HepG2 (cell line): ENCODE data around the gene MCF2L. TPM values are rescaled to one million over a fixed set of nuclear protein-coding genes. Genes with fewer than 3 reads are reported as not detected.

Experiments
- ARID5B ChIP-seq: IDR thresholded peaks from 2 replicates; pipeline ENCODE4 v1.4.0; 2020; ENCODE audit warnings: mild to moderate bottlenecking, missing genetic modification reagents
- ATF4 ChIP-seq, 2 experiments: fragments of 450-650 bp in 1 of 2; sonication (generic) in 1 of 2; formaldehyde crosslinking; IDR thresholded peaks; 2 replicates each; pipeline versions ENCODE4 v1.5.0 to v1.8.0; 2020 to 2022; ENCODE audit warnings: mild to moderate bottlenecking in 1 of 2, missing genetic modification reagents in 1 of 2
- DNMT1 ChIP-seq: sonication (generic); formaldehyde crosslinking; IDR thresholded peaks from 2 replicates; pipeline ENCODE4 v1.5.1; 2020; ENCODE audit warnings: mild to moderate bottlenecking, missing genetic modification reagents
- FOXK1 ChIP-seq: sonication (generic); formaldehyde crosslinking; IDR thresholded peaks from 2 replicates; pipeline ENCODE4 v1.4.0; 2020; ENCODE audit warnings: low read depth, missing genetic modification reagents, borderline replicate concordance
- GABPA ChIP-seq, 2 experiments: IDR thresholded peaks; 2 replicates each; pipeline ENCODE4 v1.6.1; 2011 to 2016; ENCODE audit warnings: low read depth in 2 of 2, low read length in 1 of 2, missing biosample characterization in 1 of 2, missing genetic modification characterization in 1 of 2
- KDM5B ChIP-seq: sonication (generic); formaldehyde crosslinking; IDR thresholded peaks from 2 replicates; pipeline ENCODE4 v1.4.0; 2020; ENCODE audit warnings: missing genetic modification reagents, mild to moderate bottlenecking, borderline replicate concordance
- LCORL ChIP-seq, 2 experiments: fragments of 450-650 bp in 1 of 2; sonication (generic) in 1 of 2; formaldehyde crosslinking in 1 of 2; IDR thresholded peaks; 2 replicates each; pipeline versions ENCODE4 v1.5.0 to v1.6.1; 2017 to 2020; ENCODE audit warnings: antibody characterized with exemption in 1 of 2, missing genetic modification reagents in 1 of 2
- POLR2A ChIP-seq, 2 experiments: IDR thresholded peaks; 2 replicates each; pipeline ENCODE4 v1.6.1; 2011; ENCODE audit warnings: low read depth in 2 of 2, low read length in 2 of 2, mild to moderate bottlenecking in 1 of 2, moderate library complexity in 1 of 2; ENCODE audit not compliant: insufficient read depth in 1 of 2
- ZBTB10 ChIP-seq: sonication (generic); formaldehyde crosslinking; IDR thresholded peaks from 2 replicates; pipeline ENCODE4 v1.4.0; 2020; ENCODE audit warnings: missing genetic modification reagents, borderline replicate concordance
- ZBTB7A ChIP-seq: sonication (generic); formaldehyde crosslinking; IDR thresholded peaks from 2 replicates; pipeline ENCODE4 v1.8.0; 2022; ENCODE audit warnings: mild to moderate bottlenecking, missing genetic modification reagents
- ZNF343 ChIP-seq: sonication (generic); formaldehyde crosslinking; IDR thresholded peaks from 2 replicates; pipeline ENCODE4 v1.4.0; 2020; ENCODE audit warnings: mild to moderate bottlenecking, missing genetic modification reagents
- ZNF776 ChIP-seq: sonication (generic); formaldehyde crosslinking; IDR thresholded peaks from 2 replicates; pipeline ENCODE4 v1.4.0; 2020; ENCODE audit warnings: mild to moderate bottlenecking, missing genetic modification reagents
- polyA plus RNA-seq, 8 experiments: library from polyadenylated mRNA; depleted of rRNA in 3 of 8; stranded (reverse) in 7 of 8; unstranded in 1 of 8; fragments of >200 nt; fragmentation: Illumina TruSeq in 4 of 8; extraction: Trizol in 4 of 8; gene quantifications; 2 replicates each; pipeline versions ENCODE4 v1.2.1 to v1.2.3, GENCODE V29; 2011 to 2016; ENCODE audit warnings: low read depth in 4 of 8, missing spikeins in 1 of 8, mixed read lengths in 1 of 8; ENCODE audit not compliant: insufficient read depth in 1 of 8
- total RNA-seq, 5 experiments: library from RNA; depleted of rRNA; stranded (reverse); fragments of >200 nt; fragmentation: Illumina TruSeq; extraction: Trizol; gene quantifications; 2 replicates each; pipeline ENCODE4 v1.2.3, GENCODE V29; 2016; ENCODE audit warnings: low read depth in 1 of 5
- TF ChIP-seq, protein P1 (sequence below), 2 experiments: sonication (generic) in 1 of 2; formaldehyde crosslinking in 1 of 2; IDR thresholded peaks; 2 replicates each; pipeline versions ENCODE4 v1.4.0 to v1.6.1; 2018 to 2020; ENCODE audit warnings: missing genetic modification reagents in 2 of 2, borderline replicate concordance in 1 of 2, low read depth in 1 of 2, mild to moderate bottlenecking in 1 of 2, missing biosample characterization in 1 of 2
- TF ChIP-seq, protein P2 (sequence below): sonication (generic); formaldehyde crosslinking; IDR thresholded peaks from 2 replicates; pipeline ENCODE4 v1.9.0; 2022; ENCODE audit warnings: missing genetic modification reagents, mild to moderate bottlenecking, borderline replicate concordance

MCF2L gene
- total and polyA plus RNA-seq, 2 of the 13 experiments (the other 11 are each of a cell fraction or from before 2014, with no cell fraction given), result 19.4 to 28.4 TPM

DNA sequence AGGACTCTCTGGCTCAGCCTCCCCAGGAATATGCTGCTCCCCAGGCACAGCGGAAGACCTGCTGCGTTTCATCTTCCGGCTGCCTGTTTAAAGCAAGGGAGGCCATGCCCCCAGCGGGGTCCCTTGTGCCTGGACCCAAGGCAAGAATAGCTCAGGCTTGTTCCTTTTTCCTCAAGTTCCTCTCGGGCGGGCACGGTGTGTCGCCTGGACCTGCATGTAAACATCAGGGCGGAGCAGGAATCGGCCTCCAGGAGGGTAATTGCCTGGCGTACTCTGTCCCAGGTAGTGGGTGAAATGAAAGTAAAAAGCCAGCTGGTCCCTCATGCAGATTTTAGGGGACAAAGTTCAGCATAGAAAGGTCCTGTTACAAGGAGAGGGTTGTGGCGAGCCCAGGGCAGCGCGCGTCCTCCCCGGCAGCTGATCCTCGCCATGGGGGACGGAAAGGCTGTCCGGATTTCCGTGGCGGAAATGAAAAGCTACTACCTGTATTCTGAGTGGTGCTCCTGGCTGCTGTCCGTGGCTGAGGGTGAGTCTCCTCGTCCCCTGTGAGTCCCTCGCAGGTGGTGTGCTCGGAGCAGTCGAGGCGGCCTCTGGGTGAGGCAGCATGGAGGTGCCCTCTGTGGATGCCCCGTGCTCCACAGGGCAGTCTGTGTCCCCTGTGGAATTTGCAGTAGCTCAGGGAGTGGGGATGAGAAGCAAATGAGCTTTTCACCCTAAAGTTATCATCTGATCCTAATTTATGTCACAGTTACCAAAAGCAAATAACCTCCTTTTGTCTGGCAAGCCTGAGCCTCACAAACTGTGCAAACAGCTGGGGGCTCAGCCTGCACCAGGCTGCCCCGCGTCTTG is 16.2 kb downstream of the MCF2L start (continued):
- TF ChIP-seq, protein P1, sequence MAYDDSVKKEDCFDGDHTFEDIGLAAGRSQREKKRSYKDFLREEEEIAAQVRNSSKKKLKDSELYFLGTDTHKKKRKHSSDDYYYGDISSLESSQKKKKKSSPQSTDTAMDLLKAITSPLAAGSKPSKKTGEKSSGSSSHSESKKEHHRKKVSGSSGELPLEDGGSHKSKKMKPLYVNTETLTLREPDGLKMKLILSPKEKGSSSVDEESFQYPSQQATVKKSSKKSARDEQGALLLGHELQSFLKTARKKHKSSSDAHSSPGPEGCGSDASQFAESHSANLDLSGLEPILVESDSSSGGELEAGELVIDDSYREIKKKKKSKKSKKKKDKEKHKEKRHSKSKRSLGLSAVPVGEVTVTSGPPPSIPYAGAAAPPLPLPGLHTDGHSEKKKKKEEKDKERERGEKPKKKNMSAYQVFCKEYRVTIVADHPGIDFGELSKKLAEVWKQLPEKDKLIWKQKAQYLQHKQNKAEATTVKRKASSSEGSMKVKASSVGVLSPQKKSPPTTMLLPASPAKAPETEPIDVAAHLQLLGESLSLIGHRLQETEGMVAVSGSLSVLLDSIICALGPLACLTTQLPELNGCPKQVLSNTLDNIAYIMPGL (CRISPR knock-in tag; IDR thresholded peaks at IDR 0.05; ENCODE audit: borderline replicate concordance in 1 of 2, low read depth in 1 of 2), result peak in 1 of 2 experiments; percentile 47; a peak in 1 of 4 replicates
- TF ChIP-seq GABPA (IDR thresholded peaks at IDR 0.05; ENCODE audit: low read depth, low read length), result no peak
- peak; percentile 41; the same call in 1 of the 2 replicates for TF ChIP-seq GABPA (CRISPR knock-in tag; IDR thresholded peaks at IDR 0.05; ENCODE audit: low read depth)
- peak; percentile 39; the same call in 1 of the 2 replicates for TF ChIP-seq ARID5B (CRISPR knock-in tag)
- 0 out of 2 replicates have a peak, but pooled peaks have one; percentile 18 for TF ChIP-seq FOXK1
- peak; percentile 46; the same call in 1 of the 2 replicates for TF ChIP-seq KDM5B (CRISPR knock-in tag)
- TF ChIP-seq ATF4 (CRISPR knock-in tag; IDR thresholded peaks at IDR 0.05), result peak in 1 of 2 experiments; percentile 20; a peak in 1 of 4 replicates
- TF ChIP-seq POLR2A (IDR thresholded peaks at IDR 0.05; ENCODE audit: insufficient read depth in 1 of 2, low read depth in 2 of 2, low read length in 2 of 2), result peak in 1 of 2 experiments; percentile 59; a peak in 1 of 4 replicates
- TF ChIP-seq ZNF343 (CRISPR knock-in tag), result no peak
- TF ChIP-seq LCORL (IDR thresholded peaks at IDR 0.05), result 0 out of 2 replicates have a peak, but pooled peaks have one; percentile 11
- TF ChIP-seq LCORL (CRISPR knock-in tag; IDR thresholded peaks at IDR 0.05), result peak; percentile 92
- no peak for TF ChIP-seq ZBTB7A (CRISPR knock-in tag)
- TF ChIP-seq ZNF776 (CRISPR knock-in tag), result 0 out of 2 replicates have a peak, but pooled peaks have one; percentile 69
- TF ChIP-seq, protein P2, sequence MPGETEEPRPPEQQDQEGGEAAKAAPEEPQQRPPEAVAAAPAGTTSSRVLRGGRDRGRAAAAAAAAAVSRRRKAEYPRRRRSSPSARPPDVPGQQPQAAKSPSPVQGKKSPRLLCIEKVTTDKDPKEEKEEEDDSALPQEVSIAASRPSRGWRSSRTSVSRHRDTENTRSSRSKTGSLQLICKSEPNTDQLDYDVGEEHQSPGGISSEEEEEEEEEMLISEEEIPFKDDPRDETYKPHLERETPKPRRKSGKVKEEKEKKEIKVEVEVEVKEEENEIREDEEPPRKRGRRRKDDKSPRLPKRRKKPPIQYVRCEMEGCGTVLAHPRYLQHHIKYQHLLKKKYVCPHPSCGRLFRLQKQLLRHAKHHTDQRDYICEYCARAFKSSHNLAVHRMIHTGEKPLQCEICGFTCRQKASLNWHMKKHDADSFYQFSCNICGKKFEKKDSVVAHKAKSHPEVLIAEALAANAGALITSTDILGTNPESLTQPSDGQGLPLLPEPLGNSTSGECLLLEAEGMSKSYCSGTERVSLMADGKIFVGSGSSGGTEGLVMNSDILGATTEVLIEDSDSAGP (CRISPR knock-in tag), result peak; percentile 51; the same call in 1 of the 2 replicates
- TF ChIP-seq ZBTB10 (CRISPR knock-in tag), result peak; percentile 8; the same call in 1 of the 2 replicates
- peak; percentile 85; the same call in 1 of the 2 replicates for TF ChIP-seq DNMT1 (CRISPR knock-in tag)
